ENCODE data around the gene SLC35F3.

DNA sequence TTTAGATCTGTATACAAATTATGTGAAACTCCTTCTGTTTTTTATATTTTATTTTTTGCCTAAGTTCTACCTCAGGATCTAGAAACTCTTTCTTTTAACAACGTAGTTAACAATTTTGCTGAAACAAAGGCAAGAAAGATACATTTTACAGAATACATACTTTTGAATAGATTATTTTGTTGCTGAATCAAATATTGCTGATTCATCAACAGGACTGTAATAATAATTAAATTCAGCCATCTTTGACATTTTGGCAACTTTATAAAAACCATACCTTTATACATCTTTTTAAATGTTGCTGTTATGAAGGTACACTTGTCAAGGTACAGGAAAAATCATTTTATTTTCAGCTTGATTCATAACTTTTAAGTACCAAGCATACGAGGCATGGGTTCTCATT, 458.1 kb downstream of the SLC35F3 start:
- TF ChIP-seq CTCF (IDR thresholded peaks at IDR 0.05; ENCODE audit: insufficient read depth, low read length, poor library complexity, severe bottlenecking), result no peak
- no peak for TF ChIP-seq EZH2phosphoT487 (conservative IDR thresholded peaks at IDR 0.05; ENCODE audit: low read length)
